AG04450 (cell line): ENCODE data around the gene DDX60. TPM values are rescaled to one million over a fixed set of nuclear protein-coding genes. Genes with fewer than 3 reads are reported as not detected.

Experiments used
- CTCF ChIA-PET: fragments of 300-600, 350-600 bp; formaldehyde crosslinking; extraction: SDS; loops from one replicate; lab custom pipeline; 2022; ENCODE audit warnings: antibody characterized with exemption, inconsistent platforms; lab: Charles Lee
- POLR2A ChIA-PET: fragments of 350-600 bp; formaldehyde crosslinking; extraction: SDS; loops from one replicate; lab custom pipeline; 2021; ENCODE audit warnings: antibody characterized with exemption, inconsistent platforms; lab: Yijun Ruan, JAX
- DNase-seq: peaks from one replicate; pipeline ENCODE4 v3.0.0-alpha.2; 2011; ENCODE audit warnings: low read depth, low spot score
- H3K27ac ChIP-seq: one replicate; pipeline ENCODE4 v1.5.1; 2012; ENCODE audit warnings: low read depth, low read length, control low read depth
- H3K27me3 ChIP-seq: one replicate; pipeline ENCODE4 v1.6.0; 2012; ENCODE audit warnings: low read length; ENCODE audit not compliant: control insufficient read depth, insufficient read depth
- H3K4me3 ChIP-seq: 2 replicates; pipeline ENCODE4 v1.5.1; 2011; ENCODE audit warnings: mild to moderate bottlenecking, low read depth, low read length, control low read depth
- H3K9me3 ChIP-seq: 2 replicates; pipeline ENCODE4 v1.5.1; 2012; ENCODE audit warnings: low read length; ENCODE audit not compliant: control insufficient read depth, insufficient read depth
- CTCF ChIP-seq: IDR thresholded peaks from 2 replicates; pipeline ENCODE4 v1.5.1; 2011; ENCODE audit warnings: low read depth, low read length, control low read depth, inconsistent platforms
- polyA plus RNA-seq: library from polyadenylated mRNA; depleted of rRNA; stranded (reverse); fragments of >200 nt; gene quantifications from 2 replicates; pipeline ENCODE4 v1.2.3, GENCODE V29; 2011; rRNA removed

DDX60 gene
- polyA plus RNA-seq, 1 experiment = 8.4 TPM

GRCh38 chr4:168183717-168184571 lies 134.6 kb downstream of the DDX60 start:
- no peaks in the 10 kb centered on the region for H3K9me3 ChIP-seq
- DNase-seq = no peak
- no peak overlapping the region for H3K27ac ChIP-seq
- ChIA-PET CTCF (interaction anchor here (0.8 to 4.1 kb wide), 10 partner anchors 13 to 738 kb away, joined by 3 to 26 read pairs (median 3); no protein-coding TSS in a partner anchor), POLR2A (no interaction called here)
- peak; percentile 71 for TF ChIP-seq CTCF
- H3K4me3 ChIP-seq = no peak overlapping the region
- no peaks in the 10 kb centered on the region for H3K27me3 ChIP-seq

- Histone ChIP-seq H3K4me3 (no peak overlapping the region), H3K9me3 (no peaks in the 10 kb centered on the region), H3K27ac (no peak overlapping the region), H3K27me3 (no peaks in the 10 kb centered on the region)
- no peak for TF ChIP-seq CTCF
- POLR2A ChIA-PET = no interaction called here
- CTCF ChIA-PET = interaction anchor here (0.9 kb wide), 1 partner anchor 24 kb away, joined by 4 read pairs; no protein-coding TSS in a partner anchor
- DNase-seq = no peak
Measured at GRCh38 chr4:168177546-168178149, 140.9 kb downstream of the DDX60 start.

- CTCF ChIA-PET = no interaction called here
- H3K9me3 ChIP-seq = no peaks in the 10 kb centered on the region
- no peaks in the 10 kb centered on the region for H3K27me3 ChIP-seq
- DNase-seq = no peak
- no peak overlapping the region for H3K27ac ChIP-seq
- TF ChIP-seq CTCF = no peak
- POLR2A ChIA-PET = no interaction called here
- no peak overlapping the region for H3K4me3 ChIP-seq
Measured at GRCh38 chr4:168174308-168174707, 144.2 kb downstream of the DDX60 start.

GRCh38 chr4:168167714-168168284 lies 150.8 kb downstream of the DDX60 start:
- POLR2A ChIA-PET = no interaction called here
- no peaks in the 10 kb centered on the region for H3K9me3 ChIP-seq
- CTCF ChIA-PET = interaction anchor here (0.5 kb wide), 1 partner anchor 396 kb away, joined by 3 read pairs; no protein-coding TSS in a partner anchor
- no peaks in the 10 kb centered on the region for H3K27me3 ChIP-seq
- no peak overlapping the region for H3K4me3 ChIP-seq
- H3K27ac ChIP-seq = no peak overlapping the region
- no peak for DNase-seq
- no peak for TF ChIP-seq CTCF

Other genes with a start within 250 kb of the DDX60 start
- 0.33 and 0.60 TPM in 2 replicates for gene ANXA10, start 226.2 kb downstream of the DDX60 start, polyA plus RNA-seq
- gene DDX60L, start 161.7 kb upstream of the DDX60 start, polyA plus RNA-seq = 13.4 and 16.6 TPM in 2 replicates
- 159 and 214 TPM in 2 replicates for gene PALLD, start 178.3 kb upstream of the DDX60 start, polyA plus RNA-seq